GM19239 (cell line): Measurements from ENCODE around the gene IER5.
A peak's percentile ranks its signal among the peaks of the same experiment; 100 is the strongest.

Experiments used
- DNase-seq: peaks from one replicate; pipeline ENCODE4 v3.0.0; 2011; ENCODE audit warnings: low spot score; ENCODE audit not compliant: insufficient read length
- FAIRE-seq: peaks from 2 replicates; lab custom pipeline; 2011; peaks lifted over from hg19 to GRCh38; lab: Jason Lieb, UNC

IER5 gene

DNA sequence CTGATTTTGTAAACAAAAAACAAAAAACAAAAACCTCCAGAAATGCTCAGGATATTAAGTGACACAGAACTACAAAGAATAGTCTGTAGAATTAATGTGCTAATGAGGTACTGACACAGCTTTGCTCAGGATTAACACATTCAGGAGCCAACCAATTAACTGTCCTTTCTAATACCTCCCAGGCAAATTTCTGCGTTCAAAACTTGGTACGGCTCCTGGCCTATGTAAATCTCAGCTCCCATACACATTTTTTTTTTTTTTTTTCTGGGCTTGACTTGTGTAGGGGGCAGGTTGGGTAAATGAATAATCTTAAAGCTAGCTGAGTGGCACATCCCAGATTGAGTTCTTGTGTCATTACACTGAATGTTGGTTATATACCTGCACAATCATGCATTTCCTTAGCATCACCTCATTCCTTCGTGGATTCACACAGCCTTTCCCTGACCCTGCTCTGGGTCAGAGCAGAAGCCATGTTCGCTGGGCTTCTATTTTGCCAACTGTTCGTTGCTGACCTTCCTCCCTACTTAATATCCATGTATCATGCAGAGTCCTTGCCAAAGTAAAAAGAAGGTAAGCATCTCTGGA lies 12.6 kb upstream of the IER5 start:
- FAIRE-seq, result no peak
- DNase-seq, result no peak

DNA sequence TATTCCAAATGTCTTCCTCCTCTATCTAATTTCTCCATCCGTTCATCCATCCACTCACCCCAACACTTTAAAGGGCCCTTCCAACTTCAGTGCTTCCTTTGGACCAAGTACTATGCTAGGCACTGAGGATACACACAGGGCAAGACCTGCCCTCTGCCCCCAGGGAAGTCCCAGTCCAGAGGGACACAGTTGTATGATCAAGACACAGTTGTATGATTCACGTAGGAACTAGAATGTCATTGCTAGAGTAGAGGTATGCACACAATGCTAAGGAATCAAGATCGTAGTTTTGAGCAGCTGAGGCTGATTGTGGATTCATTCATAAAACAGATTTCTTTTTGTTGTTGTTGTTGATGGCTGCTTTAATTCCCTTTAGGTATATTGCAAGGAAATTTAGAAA lies 11.6 kb upstream of the IER5 start:
- no peak for FAIRE-seq
- DNase-seq, result no peak

DNA sequence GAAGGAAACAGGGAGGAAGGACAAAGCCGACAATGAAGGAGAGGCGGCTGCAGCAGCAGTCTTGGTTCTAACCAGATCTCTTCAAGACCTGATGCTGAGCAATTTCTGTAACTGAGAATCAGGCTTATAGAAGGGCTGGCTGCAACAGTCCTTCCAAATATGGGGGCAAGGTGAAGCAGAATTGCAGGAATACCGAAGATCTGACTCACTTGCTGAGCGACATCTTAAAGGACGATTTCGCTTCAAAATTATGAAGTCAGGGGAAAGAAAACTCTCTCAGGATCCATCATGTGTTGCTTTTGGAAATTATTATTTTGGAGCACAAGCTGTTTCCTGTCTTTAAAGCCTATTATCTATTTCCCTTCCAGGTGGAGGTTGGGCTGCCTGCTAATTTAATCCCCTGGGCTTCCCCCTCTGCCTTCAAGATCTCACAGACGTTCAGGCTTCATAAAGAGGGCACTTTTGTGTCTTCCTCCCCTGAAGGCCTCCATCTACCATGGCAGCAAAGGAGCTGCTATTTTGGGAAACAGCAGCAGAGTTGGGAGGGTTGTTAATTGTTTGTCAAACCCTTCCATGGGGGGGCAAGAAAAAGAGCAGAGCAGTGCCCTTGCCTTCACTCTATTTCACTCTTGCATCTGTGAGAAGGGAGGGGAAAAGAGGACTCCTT lies 10.8 kb upstream of the IER5 start:
- no peak for DNase-seq
- no peak for FAIRE-seq

DNA sequence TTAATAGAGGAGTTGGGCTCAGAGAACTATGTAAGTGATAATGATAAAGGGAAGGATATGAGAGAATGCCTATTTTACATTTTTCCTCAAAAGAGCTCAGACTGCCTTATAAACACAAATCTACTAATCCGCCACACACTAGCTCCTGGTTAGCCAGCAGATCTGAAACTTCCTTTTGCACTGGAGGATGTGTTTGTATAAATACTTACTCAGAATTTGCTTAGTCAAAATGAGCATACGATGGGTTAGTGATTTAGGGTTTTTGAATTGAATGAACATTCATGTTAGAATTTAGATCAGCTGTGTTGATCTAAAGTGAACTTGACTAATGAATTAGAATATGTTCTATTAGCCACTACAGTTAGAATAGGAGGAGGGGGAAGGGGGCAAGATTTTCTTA lies 9.1 kb upstream of the IER5 start:
- no peak for DNase-seq
- peak; percentile 37 for FAIRE-seq

DNA sequence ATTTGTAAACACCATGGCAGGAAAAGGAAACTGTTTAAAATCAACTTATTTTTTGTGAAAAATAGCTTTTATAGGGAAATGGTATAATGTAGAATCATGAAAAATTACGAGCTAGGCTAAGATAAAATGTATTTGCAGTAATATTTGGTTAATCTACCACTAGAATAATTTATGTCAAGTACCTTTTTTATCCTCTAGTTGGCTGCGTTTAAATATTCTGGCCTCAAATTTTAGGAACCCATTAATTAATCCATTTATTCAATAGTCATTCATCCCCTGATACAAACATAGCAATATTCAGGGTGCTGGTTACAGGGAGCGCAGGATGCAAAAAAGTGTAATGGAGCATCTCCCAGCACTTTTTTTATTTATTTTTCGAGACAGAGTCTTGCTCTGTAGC lies 8.6 kb upstream of the IER5 start:
- DNase-seq (no peak), FAIRE-seq (no peak)

DNA sequence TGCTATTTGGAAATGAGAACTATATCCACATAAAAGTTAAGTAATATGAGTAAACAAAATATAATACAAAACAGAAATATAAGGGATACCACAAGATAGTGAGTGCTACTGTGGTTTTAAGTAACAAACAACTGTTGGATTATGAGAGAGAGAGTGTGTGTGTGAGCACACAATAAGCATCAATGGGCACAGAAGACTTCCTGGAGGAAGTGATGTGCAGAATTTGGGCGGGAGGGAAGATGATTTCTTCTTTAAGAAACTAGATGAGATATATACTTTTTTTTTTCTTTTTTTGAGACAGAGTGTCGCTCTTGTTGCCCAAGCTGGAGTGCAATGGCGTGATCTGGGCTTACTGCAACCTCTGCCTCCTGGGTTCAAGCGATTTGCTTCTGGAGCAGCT lies 7.9 kb upstream of the IER5 start:
- FAIRE-seq, result no peak

DNA sequence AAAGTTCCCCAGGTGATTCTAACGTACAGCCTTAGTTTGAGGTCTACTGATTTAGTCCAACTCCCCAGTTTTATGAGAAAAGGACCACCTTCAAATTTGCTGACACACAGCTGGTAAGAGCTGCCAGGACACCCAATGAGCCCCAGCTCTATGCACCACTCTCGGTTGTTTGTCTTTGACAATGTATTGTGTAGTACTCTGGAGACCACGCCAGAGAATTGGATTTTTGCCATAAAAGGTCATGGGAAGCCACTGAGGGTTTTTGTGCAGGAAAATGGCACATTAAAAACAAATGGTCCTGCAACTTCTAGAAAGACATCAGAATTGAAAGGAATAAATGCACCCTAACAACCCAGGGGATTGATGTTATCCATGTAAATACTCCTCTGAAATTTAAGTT lies 7.1 kb upstream of the IER5 start:
- DNase-seq (no peak), FAIRE-seq (no peak)

More for the DNA sequence above, 7.9 kb upstream of the IER5 start:
- no peak for DNase-seq

DNA sequence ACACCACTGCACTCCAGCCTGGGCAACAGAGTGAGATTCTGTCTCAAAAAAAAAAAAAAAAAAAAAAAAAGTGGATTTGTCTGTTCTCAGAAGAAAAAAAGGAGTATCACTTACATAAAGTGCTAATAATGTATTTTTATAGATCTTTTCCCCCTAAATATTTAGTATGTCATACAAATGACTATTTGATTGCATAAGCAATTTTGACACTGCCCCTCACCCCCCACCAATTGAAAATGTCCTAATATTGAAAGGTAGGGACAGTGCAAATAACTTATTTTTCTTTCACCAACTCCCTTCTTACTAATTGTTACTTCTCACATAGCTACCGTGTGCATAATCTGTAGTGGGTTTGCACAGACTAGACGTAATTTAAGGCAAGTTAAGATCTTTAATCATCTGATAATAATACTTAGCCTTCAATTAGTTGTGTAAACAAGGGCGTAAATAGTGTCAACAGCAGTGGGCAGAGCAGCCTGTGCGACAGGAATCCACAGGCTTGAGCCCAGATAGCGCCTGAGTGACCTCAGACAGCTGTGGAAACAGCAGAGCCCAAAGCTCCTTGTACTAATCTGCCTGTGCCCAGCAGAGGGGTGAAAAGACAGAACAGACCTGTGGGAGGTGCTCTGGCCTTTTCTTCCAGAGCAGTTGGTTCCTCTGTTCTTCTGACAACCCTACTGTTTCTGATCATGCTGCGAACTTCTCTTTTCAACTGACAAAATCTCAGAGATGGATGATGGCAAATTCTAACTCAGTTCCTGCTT lies 4.5 kb upstream of the IER5 start:
- DNase-seq (peak; percentile 47), FAIRE-seq (peak; percentile 78)

DNA sequence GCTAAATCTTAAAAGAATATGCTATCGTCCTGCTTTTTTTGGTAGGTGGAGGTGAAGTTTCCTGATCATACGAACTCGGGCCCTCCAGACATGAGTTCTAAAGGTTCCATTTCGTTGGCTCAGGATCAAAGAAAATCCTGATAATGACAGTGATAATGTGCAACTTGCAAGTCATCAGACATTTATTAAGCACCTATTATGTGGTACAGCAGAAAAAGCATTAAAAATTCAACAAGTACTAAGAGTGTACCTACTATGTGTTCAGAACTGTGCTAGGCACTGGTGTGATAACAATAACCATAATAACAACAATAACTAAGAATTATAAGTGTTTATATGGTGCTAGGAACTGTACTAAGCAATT lies 3.9 kb upstream of the IER5 start:
- FAIRE-seq (no peak), DNase-seq (no peak)

DNA sequence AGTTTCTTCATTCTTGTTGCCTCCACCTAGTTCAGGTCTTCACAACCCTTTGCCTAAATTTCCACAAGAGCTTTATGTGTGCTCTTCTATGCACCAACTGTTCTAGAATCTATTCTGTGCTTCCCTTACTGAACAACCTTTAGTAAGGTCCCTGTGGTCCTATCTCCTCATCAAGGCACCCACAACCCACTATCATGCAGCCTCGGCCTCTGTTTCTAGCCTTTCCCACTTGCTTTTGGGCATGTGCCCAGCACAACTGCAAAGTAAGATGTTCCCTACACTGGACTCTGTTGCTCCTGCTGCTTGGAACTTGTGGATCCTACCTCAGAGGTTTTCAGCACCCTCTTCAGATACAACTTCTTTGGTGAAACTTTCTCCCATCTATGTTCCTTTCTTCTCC lies 2.4 kb upstream of the IER5 start:
- no peak for DNase-seq
- no peak for FAIRE-seq

DNA sequence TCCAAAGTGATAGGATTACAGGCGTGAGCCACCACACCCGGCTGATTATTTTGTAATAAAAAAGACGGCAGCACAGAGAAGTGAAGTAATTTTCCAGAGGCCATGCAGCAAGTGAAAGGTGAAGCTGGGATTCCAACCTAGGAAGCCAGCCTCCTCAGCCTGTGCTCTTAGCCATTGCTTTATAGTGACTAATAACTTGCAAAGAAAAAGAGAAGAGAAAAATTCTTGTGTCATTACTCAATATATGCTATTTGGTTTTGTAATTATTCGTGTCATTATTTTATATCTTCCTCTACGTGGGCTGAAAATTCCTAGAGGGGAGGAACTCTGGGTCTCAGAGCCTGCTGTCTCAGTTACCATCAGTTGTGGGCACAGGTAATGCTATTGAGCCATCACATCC lies 1.6 kb upstream of the IER5 start:
- FAIRE-seq (no peak), DNase-seq (no peak)

DNA sequence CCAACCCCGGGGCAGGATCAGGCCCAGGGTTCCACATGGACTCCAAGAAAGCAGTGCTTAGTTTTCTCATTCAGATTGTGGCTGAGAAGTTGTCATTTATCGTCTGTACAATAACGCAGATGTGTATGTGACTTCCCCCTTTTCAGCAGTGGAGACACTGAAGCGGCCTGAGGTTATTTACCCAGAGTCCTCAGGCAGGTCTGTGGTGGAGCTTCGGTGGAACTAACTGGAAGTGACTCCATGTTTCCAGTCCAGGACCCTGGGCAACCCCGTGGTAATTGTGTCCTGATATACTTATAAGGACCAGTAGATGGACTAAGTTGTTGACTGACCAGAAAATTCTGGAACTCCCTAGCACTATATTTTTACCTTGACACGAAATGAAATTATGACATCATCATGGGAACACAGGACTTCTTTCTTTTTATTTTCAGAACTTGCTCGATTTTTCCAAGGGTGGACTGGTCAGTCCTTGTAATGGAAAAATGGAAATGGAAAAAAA lies 1.0 kb upstream of the IER5 start:
- DNase-seq, result no peak
- peak; percentile 35 for FAIRE-seq

DNA sequence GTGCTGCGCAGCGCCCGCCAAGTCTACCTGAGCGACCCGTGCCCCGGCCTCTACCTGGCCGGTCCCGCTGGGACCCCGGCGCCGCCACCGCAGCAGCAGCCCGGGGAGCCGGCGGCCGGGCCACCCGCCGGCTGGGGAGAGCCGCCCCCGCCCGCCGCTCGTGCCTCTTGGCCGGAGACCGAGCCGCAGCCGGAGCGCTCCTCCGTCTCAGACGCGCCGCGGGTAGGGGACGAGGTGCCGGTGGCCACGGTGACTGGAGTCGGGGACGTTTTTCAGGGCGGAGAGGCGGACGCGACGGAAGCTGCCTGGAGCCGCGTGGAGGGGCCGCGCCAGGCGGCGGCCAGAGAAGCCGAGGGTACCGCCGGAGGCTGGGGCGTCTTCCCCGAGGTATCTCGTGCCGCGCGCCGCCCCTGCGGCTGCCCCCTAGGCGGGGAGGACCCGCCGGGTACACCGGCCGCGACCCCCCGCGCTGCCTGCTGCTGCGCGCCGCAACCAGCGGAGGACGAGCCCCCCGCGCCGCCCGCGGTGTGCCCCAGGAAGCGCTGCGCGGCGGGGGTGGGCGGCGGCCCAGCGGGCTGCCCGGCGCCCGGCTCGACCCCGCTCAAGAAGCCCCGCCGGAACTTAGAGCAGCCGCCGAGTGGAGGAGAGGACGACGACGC lies 646 bp downstream of the IER5 start:
- FAIRE-seq (no peak), DNase-seq (no peak)

DNA sequence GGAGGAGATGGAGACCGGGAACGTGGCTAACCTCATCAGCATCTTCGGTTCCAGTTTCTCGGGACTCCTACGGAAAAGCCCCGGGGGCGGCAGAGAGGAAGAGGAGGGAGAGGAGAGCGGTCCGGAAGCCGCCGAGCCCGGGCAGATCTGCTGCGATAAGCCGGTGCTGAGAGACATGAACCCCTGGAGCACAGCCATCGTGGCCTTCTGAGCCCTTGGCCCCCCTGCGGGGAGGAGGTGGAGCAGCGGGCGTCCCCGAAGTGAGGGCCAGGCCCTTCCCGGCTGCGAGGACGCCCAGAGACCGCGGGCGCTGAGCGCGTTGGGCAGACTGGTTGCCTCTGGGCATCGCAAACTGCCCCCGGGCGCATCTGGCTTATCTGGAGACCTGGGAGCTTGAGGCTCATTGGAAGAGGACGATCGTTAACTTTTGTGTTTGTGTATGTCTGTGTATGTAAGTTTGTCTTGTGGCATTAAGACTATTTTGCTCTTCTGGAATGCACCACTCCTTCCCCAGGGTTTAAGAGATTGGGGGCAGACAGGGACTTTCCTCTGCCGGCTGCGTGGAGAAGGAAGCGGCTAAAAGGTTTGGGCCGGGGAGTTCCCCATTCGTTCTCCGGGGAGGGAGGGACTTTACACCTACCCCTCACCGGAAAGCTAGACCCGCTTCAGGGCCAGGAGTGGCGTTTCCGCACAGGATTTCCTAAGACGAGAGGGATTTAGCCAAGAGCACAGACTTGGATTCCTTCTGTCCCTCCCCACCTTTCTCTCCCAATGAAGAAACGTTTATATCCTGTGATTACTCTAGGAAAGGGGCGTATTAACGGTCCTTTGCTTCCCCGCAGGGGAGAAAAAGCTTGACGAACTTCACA lies 1.4 kb downstream of the IER5 start:
- FAIRE-seq, result peak; percentile 84
- no peak for DNase-seq

DNA sequence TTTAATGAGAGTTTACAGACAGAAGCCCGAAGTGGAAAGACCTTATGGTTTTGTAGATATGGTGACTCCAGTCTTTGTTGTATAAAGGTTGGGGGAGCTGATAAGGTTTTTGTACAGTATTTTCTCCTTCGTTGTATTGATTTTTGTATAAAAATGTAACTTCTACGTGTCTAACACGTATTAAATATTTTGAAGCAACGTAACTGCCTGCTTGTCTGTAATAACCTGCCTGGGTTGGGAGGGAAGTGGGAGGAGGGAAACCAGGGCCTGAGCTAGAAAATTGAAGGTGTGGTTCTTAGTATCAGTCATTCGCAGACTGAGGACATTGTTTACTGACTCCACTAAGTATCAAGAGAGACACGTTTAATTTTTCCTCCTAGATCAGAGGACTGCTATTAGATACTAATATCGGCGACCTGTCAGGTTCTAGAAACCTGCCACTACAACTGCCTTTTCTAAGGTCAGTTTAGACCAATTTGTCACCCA lies 2.2 kb downstream of the IER5 start:
- FAIRE-seq, result peak; percentile 40

DNA sequence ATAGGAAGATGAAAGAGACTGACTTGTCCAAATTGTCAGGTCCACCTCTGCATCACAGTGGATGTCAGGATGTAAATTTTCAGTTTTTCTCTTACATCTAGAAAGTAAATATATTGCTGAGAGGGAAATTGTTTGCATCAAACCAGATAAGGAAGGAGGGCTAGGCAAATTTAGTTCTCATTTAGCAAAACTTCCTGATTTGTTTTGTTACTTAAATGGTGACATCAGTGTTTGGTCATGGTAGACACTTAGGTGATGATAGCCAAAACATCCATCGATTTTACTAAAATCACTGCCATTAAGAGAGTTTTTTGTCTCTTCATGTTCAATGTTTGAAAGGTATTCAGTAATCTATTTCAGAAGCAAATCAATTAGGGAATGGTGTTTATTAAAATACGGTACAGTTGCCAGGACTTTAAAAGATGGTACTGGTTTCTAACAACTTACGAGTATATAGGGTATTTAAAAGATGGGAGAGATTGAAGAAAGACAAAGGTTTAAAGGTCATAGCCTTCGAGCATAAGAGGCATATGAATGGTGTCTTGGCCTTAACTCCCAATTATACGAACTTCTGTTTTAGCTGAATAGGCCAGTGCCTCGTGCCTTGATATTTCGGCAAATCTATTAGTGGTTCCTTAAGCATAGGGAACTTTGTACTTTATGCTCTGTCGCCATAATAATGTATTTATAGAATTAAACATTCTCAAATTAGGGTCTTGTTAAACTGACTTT lies 3.0 kb downstream of the IER5 start:
- DNase-seq (no peak), FAIRE-seq (no peak)

More for the DNA sequence above, 2.2 kb downstream of the IER5 start:
- DNase-seq, result no peak

DNA sequence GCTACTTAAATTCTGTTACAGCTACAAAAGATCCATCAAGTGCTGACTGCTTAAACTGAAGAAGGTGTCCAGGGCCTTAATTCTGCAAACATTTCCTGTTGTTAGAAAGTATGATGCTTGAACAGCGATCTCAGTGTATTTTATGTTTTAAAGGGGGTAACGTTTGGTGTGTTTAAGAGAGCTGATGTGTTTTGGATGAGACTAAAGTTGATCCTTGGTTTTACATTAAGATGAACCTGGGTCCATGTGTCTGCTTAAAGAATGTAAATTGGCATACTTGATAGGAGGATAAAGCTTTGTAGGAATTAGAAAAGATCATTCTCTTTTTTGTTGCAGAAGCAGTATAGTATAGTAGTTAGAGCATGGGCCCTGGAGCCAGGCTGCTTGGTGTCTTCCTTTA lies 3.6 kb downstream of the IER5 start:
- no peak for DNase-seq
- peak; percentile 35 for FAIRE-seq

DNA sequence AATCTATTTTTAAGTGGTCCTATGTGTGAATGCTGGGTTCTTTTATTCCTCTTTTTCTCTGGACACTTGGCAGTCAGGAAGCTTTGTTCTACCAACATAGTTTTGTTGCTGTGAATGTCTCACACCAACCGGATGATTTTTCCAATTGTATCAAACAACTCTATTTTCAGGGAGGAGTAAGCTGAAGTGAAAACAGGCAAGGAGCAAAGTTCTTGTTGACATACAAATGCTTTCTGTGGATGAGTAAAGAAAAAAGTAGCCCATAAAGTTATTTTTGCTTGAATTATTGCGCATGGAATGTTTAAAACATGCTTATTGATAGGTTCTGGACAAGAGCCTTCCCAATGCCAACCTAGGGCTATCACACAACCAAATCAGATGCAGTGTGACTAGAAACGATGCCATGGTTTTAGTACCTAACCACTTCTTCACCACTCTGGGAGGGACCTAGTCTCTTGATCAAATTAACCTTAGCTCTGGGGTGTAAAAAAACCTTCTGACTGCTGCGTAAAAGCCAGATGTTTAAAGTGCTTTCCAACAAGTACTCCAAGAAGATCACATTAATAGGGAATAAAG lies 4.5 kb downstream of the IER5 start:
- FAIRE-seq (no peak), DNase-seq (no peak)
